ENCODE measurements around the gene UGT1A5. TPM values are rescaled to one million over a fixed set of nuclear protein-coding genes. Genes with fewer than 3 reads are reported as not detected.

The UGT1A5 gene
- total RNA-seq, 4 donors from 2014 or later = 7.2 to 24.2 (median 15.0) TPM; not detected in 1

DNA sequence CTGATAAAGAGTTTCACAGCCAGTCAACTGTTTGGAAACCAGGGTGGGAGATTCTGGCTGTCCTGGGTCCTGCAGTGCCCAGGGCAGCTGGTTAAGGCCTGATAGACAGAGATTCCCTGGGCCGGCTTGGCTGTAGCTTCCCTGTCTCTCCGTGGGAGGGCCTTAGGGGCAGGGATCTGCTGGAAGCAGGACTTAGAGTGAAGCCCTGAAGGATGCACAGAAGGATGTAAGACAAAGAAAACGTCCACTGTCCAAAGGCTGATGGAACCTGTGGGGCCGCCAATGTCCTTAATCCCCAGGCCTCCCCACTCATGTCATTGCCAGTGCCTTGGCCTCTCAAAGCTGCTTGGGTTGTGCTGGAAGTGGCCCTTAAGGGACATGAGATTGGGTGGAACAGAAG lies 98.4 kb downstream of the UGT1A5 start:
- Histone ChIP-seq H3K4me3 (no peak overlapping the region), H3K9me3 (no peaks in the 10 kb centered on the region), H3K27me3 (no peaks in the 10 kb centered on the region), H3K4me1 (no peaks in the 10 kb centered on the region), H3K36me3 (no peaks in the 10 kb centered on the region), H3K27ac (no peak overlapping the region)
- TF ChIP-seq POLR2A (IDR thresholded peaks at IDR 0.05) (no peak), CTCF (IDR thresholded peaks at IDR 0.05) (no peak)
- DNase-seq = peak in 2 of 3 donors; percentile 10 to 13

- DNase-seq = peak in 2 of 3 donors; percentile 35 to 40
- H3K9me3 ChIP-seq = no peaks in the 10 kb centered on the region
These were observed 99.0 kb downstream of the UGT1A5 start for GRCh38 chr2:233811732-233812131.

DNA sequence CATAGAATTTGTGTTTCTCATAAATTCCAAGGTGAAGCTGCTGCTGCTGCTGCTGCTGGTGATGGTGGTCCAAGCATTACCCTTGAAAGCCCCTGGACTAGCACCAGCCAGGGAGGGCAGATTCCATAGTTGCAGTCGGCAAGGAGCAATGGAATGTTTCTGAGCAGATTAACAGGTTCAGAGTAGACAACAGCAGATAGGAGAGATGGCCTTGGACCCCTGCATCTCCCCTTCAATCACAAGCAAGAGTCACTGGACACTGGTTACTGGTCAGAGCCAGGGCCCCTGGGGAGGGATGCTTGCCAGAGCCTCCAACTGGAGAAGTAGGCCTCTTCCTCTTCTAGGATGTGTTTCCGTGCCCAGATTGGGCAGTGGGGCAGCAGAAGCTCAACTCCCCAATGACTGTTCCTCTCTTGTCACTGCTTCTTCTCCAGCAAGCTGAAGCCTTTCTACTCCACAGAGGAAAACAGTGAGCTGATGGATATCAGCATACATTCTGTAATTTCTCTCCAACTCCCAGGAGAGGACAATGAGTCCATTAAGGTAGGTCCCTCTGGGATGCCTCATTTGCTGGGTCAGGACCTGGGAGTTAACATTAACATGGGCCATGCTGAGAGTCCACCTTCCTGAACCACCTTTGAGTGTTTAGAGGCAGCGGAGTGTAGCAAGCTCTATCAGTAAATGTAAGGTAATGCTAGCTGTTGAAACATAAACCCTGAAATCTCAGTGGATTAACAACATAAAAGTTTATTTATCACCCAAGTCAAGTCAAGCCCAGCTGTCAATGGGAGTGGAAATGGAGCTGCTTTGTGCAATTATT lies 100.7 kb downstream of the UGT1A5 start:
- no peak overlapping the region for H3K4me3 ChIP-seq
- TF ChIP-seq CTCF (IDR thresholded peaks at IDR 0.05) = no peak
- TF ChIP-seq POLR2A (IDR thresholded peaks at IDR 0.05) = no peak
- H3K4me1 ChIP-seq = no peaks in the 10 kb centered on the region

More at GRCh38 chr2:233811732-233812131, 99.0 kb downstream of the UGT1A5 start:
- Histone ChIP-seq H3K27me3 (no peaks in the 10 kb centered on the region), H3K4me1 (no peaks in the 10 kb centered on the region), H3K4me3 (no peak overlapping the region), H3K27ac (no peak overlapping the region), H3K36me3 (no peaks in the 10 kb centered on the region)
- TF ChIP-seq CTCF (IDR thresholded peaks at IDR 0.05) = no peak
- no peak for TF ChIP-seq POLR2A (IDR thresholded peaks at IDR 0.05)

GRCh38 chr2:233814056-233814835 lies 101.5 kb downstream of the UGT1A5 start:
- Histone ChIP-seq H3K4me1 (no peaks in the 10 kb centered on the region), H3K27ac (no peak overlapping the region), H3K27me3 (no peaks in the 10 kb centered on the region), H3K9me3 (no peaks in the 10 kb centered on the region), H3K4me3 (no peak overlapping the region), H3K36me3 (no peaks in the 10 kb centered on the region)
- TF ChIP-seq CTCF (IDR thresholded peaks at IDR 0.05) (no peak), POLR2A (IDR thresholded peaks at IDR 0.05) (no peak)
- DNase-seq = peak in 2 of 3 donors; percentile 27 to 35

More for the DNA sequence above, 100.7 kb downstream of the UGT1A5 start:
- H3K27ac ChIP-seq = no peak overlapping the region
- no peaks in the 10 kb centered on the region for H3K36me3 ChIP-seq
- peak in 2 of 3 donors; percentile 15 to 17 for DNase-seq
- H3K9me3 ChIP-seq = no peaks in the 10 kb centered on the region
- H3K27me3 ChIP-seq = no peaks in the 10 kb centered on the region

- Histone ChIP-seq H3K4me1 (no peaks in the 10 kb centered on the region), H3K27me3 (no peaks in the 10 kb centered on the region), H3K36me3 (no peaks in the 10 kb centered on the region), H3K4me3 (no peak overlapping the region), H3K27ac (no peak overlapping the region), H3K9me3 (no peaks in the 10 kb centered on the region)
- no peak for DNase-seq
- TF ChIP-seq POLR2A (IDR thresholded peaks at IDR 0.05) = no peak
- no peak for TF ChIP-seq CTCF (IDR thresholded peaks at IDR 0.05)
These were observed 103.2 kb downstream of the UGT1A5 start for GRCh38 chr2:233815861-233816260.
